HG02588 (cell line): Measurements from ENCODE around the gene FAM20A.
"Not testable (repeated sequence)": the region's sequence is repeated elsewhere in the genome, so short reads cannot be mapped to it uniquely, and the experiment has no call there.

Experiments
- ATAC-seq: cut with Tn5 transposase; IDR thresholded peaks from one replicate; pipeline ENCODE4 v1.9.1; 2021; ENCODE audit warnings: mild to moderate bottlenecking, moderate library complexity; ENCODE audit not compliant: unreplicated experiment

FAM20A gene

DNA sequence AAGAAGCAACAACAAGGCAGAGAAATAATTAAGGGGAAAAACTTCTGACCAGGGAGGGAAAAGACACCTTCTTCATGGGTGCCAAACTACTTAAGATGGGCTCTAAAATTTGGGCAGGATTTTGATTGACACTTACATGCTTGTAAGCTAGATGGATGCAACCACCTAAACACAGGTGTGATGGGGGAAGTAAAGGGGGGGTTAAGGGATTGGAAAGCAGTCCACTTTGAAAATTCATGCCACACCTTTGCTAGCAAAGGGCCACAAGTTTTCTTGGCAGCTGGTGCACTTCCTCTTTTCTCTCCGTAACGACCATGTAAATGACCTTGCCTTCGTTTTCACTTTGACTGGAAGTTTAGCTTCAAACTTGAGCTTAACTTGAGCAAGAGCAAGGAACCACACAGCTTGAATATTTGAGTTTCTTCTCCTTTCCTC lies 103.3 kb downstream of the FAM20A start:
- ATAC-seq: peak; percentile 94

DNA sequence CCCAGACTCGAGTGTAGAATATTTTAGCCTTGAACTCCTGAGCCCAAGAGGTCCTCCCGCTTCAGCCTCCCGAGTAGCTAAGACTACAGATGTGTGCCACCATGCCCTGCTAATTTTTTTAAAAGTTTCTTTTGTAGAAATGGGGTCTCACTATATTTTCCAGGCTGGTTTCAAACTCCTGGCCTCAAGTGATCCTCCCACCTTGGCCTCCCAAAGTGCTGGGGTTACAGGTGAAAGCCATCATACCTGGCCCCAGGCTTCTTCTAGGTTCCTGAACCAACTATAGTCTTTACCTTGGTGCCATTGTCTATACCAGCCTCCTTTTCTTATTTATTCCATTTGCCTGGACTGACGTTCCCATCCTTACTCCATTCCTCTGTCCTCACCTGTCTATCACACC lies 106.1 kb downstream of the FAM20A start:
- no peak for ATAC-seq

DNA sequence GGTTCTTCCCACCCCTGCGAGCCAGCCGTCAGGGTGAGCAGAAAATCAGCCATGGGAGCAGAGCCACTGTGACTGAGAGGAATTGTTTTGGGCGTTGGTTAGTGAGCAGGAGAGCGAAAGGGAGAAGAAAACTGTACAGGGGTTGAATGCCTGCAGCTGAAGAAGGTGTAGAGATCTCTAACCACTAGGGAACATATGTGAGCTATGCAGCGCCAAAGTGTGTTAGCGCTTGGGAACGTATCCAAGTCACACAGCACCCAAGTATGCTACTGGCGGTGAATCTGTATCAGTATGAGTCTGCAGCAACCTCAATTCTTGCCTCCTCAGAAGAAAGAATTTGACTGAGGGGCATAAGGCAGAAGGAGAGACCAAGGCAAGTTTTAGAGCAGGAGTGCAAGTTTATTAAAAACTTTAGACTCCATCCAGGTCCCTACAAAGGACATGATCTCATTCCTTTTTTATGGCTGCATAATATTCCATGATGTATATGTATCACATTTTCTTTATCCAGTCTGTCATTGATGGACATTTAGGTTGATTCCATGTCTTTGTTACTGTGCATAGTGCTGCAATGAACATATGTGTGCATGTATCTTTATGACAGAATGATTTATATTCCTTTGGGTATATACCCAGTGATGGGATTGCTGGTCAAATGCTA lies 108.6 kb downstream of the FAM20A start:
- ATAC-seq: not testable (repeated sequence)

DNA sequence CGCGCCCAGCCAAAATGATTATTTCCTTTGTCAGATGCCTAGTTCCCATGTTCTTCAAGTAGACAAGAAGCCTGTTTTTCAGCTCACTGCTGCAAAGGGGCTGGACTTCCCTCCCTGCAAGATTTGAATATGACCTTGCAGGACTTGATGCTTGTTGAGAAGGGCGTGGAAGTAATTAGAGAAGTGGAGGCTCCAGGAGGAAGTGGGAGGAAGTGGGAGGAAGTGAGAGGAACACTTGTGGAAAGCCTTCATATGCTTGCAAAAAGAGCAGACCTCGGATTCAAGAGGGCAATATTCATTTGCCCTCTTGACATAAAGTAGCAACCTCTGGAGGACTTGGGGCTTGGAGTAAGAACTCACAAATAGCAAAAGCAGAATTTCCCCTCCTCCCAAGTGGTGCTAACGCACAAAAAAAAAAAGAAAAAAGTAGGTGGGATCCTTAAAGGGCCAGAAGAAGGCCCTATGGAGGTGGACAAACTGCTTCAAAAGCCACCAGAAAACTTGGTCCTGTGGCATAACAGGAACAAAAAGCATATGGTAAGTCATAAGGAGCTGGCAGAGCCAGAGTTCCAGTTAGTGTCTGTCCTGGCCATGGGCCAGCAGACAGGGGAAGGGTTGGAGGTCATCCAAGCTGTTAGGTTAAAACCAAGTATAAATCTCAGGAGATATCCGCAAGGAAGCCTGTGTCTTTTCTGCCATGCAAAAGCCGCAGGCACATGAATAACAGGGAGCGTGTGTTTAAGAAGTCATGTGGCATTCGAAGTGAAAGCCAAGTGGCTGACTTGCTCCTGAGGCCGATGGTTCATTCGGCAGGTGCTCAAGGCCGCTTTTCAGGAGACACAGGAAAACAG lies 109.6 kb downstream of the FAM20A start:
- ATAC-seq: no peak

DNA sequence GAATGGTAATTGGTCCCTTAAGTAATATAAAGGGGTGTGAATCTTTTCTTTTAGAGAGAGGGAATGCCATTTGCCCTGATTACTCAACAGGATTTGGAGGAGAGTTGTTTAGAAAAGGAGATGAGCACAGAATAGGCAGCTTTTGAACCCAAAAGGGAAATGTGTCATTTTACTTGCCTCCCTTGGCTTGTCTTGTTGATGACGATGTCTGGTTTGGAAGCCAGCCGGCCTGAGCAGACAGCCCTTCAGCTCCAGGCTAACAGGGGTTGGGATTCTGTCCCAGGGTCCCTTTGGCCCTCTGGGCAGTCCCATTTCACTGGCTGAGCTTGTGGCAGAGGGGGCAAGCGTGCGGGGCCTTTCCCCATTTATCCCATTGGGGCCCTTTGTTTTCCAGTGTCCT lies 111.2 kb downstream of the FAM20A start:
- no peak for ATAC-seq
